DLD1 (cell line): ENCODE data around the gene STRC.
"Not testable (repeated sequence)": the region's sequence is repeated elsewhere in the genome, so short reads cannot be mapped to it uniquely, and the experiment has no call there.

Experiments
- in situ Hi-C: cut with HindIII; loops from 2 replicates; pipeline ENCODE4 v1.10.0; 2017; ENCODE audit warnings: low sequenced_read_pairs

Gene STRC

GRCh38 chr15:43566615-43567014, 52.0 kb downstream of the STRC start:
- in situ Hi-C loops = not testable (repeated sequence)

- in situ Hi-C loops = not testable (repeated sequence)
Measured at GRCh38 chr15:43563793-43564192, 54.8 kb downstream of the STRC start.

- in situ Hi-C loops = not testable (repeated sequence)
Measured at GRCh38 chr15:43562753-43563152, 55.8 kb downstream of the STRC start.

GRCh38 chr15:43552986-43553385, 65.6 kb downstream of the STRC start:
- in situ Hi-C loops = no loop called here

GRCh38 chr15:43552256-43552655, 66.3 kb downstream of the STRC start:
- in situ Hi-C loops = no loop called here

GRCh38 chr15:43550527-43551363, 67.9 kb downstream of the STRC start:
- in situ Hi-C loops = no loop called here
